NCI-H1436 (cell line): ENCODE measurements around the gene KLHL15.
"Not testable (repeated sequence)": the region's sequence is repeated elsewhere in the genome, so short reads cannot be mapped to it uniquely, and the experiment has no call there.

Experiments used
- DNase-seq: peaks from one replicate; lab custom pipeline; 2025; lab: John Stamatoyannopoulos, UW

Gene KLHL15

DNA sequence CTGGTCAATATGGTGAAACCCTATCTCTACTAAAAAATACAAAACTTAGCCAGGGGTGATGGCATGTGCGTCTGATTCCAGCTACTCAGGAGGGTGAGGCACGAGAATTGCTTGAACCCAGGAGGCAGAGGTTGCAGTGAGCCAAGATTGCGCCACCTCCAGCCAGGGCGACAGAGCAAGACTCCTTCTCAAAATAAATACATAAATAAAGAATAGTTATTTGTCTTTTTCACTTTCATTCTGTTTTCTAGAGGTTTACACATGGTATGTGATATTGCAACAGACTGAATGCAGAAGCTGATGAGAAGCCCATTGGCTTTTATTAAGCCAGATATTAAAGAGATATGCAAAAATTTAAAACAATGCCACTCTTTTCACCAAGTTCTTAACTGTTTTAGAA lies 8.2 kb downstream of the KLHL15 start:
- DNase-seq = no peak

DNA sequence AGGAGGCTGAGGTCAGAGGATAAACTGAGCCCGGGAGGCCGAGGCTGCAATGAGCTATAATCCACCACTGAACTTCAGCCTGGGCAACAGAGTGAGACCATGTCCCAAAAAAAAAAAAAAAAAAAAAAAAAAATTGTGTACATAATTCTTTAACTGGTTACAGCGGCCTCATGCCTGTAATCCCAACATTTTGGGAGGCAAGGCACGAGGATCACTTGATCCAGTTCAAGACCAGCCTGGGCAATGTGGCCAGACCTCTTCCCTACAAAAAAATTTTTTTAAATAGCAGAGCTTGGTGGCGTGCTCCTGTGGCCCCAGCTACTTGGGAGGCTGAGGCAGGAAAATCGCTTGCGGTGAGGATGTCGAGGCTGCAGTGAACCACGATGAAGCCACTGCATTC lies 9.3 kb downstream of the KLHL15 start:
- DNase-seq = no peak

DNA sequence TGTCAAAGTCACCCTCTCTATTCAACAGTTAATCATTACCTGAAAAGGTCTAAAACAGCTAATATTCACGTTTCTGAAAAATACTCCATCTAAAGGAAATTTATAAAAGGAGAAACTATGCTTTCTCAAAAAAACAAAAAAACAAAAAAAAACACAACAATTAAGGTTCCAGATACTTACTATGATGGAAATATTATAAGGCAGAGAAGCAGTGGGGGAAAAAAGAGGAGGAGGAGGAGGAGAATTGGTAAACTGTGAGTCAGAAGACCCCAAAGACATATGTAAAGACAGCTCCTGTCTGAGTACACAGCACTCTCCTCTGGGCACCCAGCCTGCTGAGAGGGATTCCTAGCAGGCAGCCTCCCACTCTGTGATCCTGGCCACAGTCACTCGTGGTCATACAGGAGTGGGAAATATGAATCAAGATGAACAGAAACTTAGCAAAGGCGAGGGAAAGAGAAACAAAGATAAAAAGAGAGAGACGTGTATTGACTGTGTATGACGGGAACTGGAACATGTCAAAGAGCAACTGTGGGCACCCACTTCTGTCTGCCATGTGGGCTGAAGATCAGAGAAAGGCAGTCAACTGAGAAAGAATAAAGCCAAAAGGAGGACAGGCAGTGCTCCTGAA lies 12.5 kb downstream of the KLHL15 start:
- DNase-seq = no peak

DNA sequence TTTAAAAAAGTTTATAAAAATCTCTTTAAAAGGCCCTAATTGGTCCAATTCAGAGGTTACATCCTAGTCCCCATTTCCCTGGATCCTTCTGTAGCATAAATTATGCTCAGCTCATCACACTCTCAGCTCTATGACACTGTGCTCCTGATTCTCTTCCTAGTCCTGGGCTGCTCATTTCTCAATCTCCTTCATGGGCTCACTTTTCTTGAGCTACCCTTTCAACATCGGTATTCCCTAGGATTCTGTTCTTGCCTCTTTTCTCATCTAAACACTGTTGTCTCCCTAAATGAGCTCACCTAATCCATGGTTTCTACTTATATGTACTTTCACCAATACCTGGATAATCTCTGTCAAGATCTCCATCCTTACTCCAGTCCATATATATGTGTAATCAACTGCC lies 14.7 kb downstream of the KLHL15 start:
- DNase-seq = no peak

GRCh38 chrX:24005867-24006266 lies 21.1 kb downstream of the KLHL15 start:
- DNase-seq = no peak

GRCh38 chrX:24005028-24005427 lies 22.0 kb downstream of the KLHL15 start:
- no peak for DNase-seq

DNA sequence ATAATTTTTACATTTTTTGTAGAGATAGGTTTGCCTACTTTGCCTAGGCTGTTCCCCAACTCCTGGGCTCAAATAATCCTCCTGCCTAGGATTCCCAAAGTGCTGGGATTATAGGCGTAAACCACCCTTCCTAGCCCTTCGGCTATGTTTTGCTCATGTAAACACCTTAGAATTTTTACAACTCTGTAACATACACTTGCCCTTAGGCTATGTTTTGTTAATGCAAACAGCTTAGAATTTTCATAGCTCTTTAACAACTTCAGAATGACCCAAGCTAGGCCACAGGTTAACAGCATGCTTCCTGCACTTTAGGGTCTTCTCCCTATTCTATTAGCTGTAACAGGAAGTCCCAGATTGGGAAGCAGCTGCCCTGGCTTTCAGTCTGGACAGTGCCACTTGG lies 24.2 kb downstream of the KLHL15 start:
- DNase-seq = no peak

DNA sequence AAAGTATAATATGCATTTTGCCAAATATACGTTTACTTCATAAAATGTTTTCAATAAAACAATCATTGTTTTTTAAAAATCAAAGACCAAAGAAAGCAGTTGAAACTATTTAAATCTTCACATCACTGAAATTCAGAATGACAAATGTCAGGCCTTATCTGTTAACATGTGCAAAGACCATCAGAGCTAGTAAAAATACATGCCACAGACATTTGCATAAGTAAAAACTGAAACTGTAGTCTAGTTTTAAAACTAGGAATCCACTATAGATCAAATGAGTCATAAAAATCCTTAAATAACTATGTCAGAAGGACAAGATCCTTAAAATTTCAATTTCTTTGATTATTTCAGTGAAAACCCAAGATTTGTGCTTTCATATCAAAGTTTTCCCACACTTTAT lies 24.8 kb downstream of the KLHL15 start:
- no peak for DNase-seq

GRCh38 chrX:23999671-24000070 lies 27.3 kb downstream of the KLHL15 start:
- DNase-seq = no peak

DNA sequence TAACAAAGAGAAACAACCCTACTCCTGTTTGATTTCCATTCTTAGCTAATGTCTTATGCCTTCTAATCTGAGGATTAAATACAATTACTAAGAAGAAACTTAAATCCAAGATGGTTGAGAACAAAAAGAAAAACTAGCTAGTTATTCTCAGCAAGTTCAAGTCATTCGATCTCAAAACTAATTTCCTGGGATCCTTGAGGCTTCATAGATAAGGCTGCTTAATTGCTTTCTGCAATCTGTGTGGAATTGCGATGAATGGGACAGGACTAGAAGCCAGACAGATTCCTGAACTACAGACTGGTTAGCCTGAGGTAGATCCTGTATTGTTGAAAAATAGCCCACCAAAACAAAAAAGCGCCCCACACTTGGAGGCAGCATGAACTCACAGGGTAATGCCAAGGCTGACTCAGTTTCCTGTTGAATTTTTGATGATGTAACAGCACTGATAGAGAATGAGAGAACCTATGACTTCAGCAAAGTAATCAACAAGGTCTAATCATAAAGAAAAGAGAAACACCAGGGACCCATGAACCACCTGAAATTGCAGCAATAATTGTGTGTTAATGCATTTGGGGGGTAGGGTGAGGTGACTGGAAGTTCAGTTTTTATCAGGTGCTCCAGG lies 33.9 kb downstream of the KLHL15 start:
- DNase-seq = no peak

- no peak for DNase-seq
Measured at GRCh38 chrX:23992431-23992830, 34.6 kb downstream of the KLHL15 start.

- DNase-seq = no peak
Measured at GRCh38 chrX:23990455-23990854, 36.5 kb downstream of the KLHL15 start.

DNA sequence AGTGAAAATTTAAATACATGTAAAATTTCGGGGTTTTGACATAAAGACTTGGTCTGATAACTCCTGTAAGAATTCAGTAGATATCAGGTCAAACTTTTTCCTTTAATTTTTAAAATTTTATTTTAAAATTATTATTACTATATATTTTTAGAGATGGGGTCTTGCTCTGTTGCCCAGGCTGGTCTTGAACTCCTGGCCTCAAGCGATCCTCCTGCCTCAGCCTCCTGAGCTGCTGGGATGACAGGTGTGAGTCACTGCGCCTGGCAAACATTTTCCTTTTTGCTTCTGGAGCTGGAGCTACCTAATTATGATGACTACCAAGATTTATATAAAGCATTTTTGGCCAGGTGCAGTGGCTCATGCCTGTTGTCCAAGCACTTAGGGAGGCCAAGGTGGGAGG lies 37.3 kb downstream of the KLHL15 start:
- no peak for DNase-seq

- DNase-seq = no peak
Measured at GRCh38 chrX:23982891-23983290, 44.1 kb downstream of the KLHL15 start.

DNA sequence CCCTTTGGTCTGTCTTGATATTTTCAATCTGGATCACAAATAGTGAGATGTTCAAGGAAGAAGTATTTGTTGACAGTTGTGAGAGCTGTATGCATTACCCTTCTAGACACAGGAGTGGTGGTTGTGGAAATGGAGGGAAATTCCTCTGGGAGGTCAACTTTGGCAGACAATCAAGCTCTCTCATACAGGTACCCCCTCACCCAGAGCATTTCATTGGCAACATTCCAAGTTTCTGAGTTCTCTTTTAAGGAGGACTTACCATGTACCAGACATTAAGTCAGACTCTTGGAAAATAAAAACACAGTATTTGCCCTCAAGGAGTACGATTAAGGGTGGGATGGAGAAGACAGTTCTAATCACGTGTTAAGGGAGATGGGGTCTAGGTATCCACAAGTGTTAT lies 45.3 kb downstream of the KLHL15 start:
- peak; percentile 4 for DNase-seq

DNA sequence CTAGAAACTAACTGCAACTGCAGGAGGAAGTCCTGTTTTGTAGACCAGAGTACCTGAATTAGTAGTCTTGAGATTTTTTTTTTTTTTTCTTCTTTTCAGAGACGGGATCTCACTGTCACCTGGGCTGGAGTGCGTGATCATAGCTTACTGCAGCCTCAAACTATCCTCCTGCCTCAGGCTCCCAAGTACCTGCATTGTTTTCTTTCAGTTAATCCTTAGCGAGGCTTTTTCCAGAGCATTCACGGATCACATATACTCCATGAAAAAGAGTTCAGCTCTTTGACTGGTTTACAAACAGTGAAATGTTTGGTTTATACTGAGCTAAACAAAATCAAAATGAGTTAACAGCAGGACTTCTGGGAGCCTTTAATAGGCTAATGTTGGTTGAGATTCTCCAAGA lies 45.8 kb downstream of the KLHL15 start:
- DNase-seq = no peak

DNA sequence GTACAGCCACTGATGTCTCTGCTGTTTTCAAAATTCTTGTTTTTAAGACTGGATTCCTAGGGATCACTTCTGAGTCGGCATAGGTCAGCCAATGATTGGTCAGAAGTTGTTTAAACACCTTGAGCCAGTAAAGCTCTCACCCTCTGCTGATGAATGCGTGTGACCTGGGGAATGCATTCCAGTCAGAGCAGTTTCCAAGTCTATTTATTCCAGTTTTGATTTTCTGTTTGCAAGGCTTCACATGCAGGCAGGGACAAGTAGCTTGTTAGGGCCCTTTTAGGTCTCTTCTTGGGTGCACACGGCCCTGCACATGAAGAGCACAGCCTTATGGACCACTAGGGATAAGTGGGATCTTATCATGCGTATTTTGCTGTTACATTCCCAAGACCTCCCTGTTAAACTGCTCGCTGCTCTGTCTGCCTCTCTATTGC lies 47.0 kb downstream of the KLHL15 start:
- DNase-seq = no peak

DNA sequence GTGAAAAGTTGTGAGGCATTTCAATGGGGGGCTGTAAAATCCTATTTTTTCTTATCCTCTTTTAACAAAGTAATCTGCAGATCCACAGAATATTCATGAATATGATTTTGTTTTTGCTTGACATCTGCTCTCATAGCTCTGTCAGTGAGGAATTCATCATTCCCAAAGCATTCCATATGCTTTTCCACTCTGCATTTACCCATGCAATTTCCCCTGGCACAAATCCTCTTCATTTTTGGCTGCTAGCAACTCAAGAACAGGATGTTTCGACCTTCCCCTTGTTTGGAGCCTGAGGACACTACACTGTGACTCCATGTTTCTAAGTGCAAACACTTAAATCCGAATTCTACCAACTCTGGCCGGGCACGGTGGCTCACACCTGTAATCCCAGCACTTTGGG lies 48.5 kb downstream of the KLHL15 start:
- DNase-seq = no peak

DNA sequence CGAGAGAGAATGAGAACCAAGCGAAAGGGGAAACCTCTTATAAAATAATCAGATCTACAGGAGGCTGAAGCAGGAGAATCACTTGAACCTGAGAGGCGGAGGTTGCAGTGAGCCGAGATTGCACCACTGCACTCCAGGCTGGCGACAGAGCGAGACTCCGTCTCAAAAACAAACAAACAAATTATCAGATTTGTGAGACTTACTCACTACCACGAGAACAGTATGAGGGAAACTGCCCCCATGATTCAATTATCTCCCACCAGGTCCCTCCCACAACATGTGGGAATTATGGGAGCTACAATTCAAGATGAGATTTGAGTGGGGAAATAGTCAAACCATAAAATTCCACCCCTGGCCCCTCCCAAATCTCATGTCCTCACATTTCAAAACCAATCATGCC lies 61.4 kb downstream of the KLHL15 start:
- not testable (repeated sequence) for DNase-seq

DNA sequence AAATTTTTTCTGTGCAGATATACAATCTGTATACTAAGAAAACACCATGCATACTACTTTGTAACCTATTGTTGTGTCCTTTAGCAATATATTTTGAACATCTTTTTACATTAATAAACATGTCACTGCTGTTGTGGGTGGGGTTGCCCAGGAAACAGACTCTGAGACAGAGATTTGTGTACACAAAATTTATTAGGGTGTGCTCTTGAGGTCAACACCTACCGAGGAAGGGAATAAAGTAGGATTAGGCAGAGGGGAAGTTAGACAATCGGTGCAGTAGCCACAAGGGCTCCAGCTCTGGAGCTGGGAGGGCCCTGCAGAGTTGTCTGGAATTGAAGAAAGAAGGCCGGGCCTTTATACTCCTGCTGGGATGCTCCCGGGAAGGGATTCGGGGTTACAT lies 62.8 kb downstream of the KLHL15 start:
- no peak for DNase-seq

GRCh38 chrX:23959781-23960180 lies 67.2 kb downstream of the KLHL15 start:
- DNase-seq = no peak

DNA sequence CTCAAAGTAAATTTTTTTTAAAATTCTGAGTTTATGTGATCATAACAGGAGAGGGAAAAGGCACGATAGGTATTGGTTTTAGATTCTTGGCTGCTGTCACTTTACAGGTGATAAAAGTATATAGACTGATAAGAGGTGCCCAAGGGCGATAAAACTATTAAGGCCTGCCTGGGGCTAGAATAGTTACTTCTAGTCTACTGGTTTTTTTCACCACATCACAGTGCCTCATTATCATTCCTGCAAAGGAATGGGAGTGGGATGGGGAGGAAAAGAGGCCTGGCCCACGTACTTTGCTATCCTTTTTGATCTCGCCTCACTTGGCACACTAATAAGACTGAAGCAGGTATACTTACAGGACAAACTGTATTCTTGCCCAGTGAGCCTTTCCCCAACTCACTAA lies 72.6 kb downstream of the KLHL15 start:
- no peak for DNase-seq

DNA sequence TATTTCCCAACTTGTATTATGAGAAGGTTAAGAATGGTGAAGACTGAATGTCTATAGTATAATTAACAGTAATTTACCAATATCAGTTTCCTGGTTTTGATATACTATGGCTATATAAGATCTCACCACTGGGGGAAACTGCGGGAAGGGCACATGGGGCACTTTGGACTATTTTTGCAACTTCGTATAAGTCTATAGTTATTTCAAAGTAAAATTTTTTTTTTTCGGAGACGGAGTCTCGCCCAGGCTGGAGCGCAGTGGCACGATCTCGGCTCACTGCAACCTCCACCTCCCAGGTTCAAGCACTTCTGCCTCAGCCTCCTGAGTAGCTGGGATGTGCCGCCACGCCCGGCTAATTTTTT lies 73.1 kb downstream of the KLHL15 start:
- DNase-seq = no peak
